ENCODE results near the gene MRPS33.

MRPS33 gene

GRCh38 chr7:141017555-141017954 lies 2.8 kb upstream of the MRPS33 start:
- H3K27ac ChIP-seq: no peak overlapping the region
- no peak for TF ChIP-seq CTCF (conservative IDR thresholded peaks at IDR 0.05)

- no peak for TF ChIP-seq CTCF (conservative IDR thresholded peaks at IDR 0.05)
- no peak overlapping the region for H3K27ac ChIP-seq
Measured at GRCh38 chr7:141016349-141016748, 1.6 kb upstream of the MRPS33 start.

GRCh38 chr7:141014125-141014523 lies 628 bp downstream of the MRPS33 start:
- peak overlapping the region; percentile 87 for H3K27ac ChIP-seq
- no peak for TF ChIP-seq CTCF (conservative IDR thresholded peaks at IDR 0.05)

GRCh38 chr7:141013345-141013715 lies 1.4 kb downstream of the MRPS33 start:
- no peak for TF ChIP-seq CTCF (conservative IDR thresholded peaks at IDR 0.05)
- H3K27ac ChIP-seq: peak overlapping the region; percentile 87

GRCh38 chr7:141012696-141013344 lies 1.9 kb downstream of the MRPS33 start:
- TF ChIP-seq CTCF (conservative IDR thresholded peaks at IDR 0.05): no peak
- H3K27ac ChIP-seq: 0 out of 2 replicates have a peak overlapping the region, but pooled peaks have one; percentile 6

GRCh38 chr7:141012044-141012685 lies 2.6 kb downstream of the MRPS33 start:
- peak overlapping the region; percentile 42; the same call in 1 of the 2 replicates for H3K27ac ChIP-seq
- TF ChIP-seq CTCF (conservative IDR thresholded peaks at IDR 0.05): peak; percentile 76

- H3K27ac ChIP-seq: peak overlapping the region; percentile 42; the same call in 1 of the 2 replicates
- TF ChIP-seq CTCF (conservative IDR thresholded peaks at IDR 0.05): no peak
Measured at GRCh38 chr7:141011443-141011842, 3.3 kb downstream of the MRPS33 start.

Measured in VCaP (cell line).